HCT116 (cell line): ENCODE measurements around the gene CDK16. TPM values are rescaled to one million over a fixed set of nuclear protein-coding genes. Genes with fewer than 3 reads are reported as not detected.

Source experiments
- ATAC-seq: fragments of 200-7000 bp; cut with Tn5 transposase; 2 replicates; pipeline ENCODE4 v1.9.1; 2020; ENCODE audit warnings: mild to moderate bottlenecking, moderate library complexity
- BruUV-seq: library from RNA; stranded (reverse); fragments of 400-500 nt; replicated peaks from 2 replicates; lab custom pipeline; 2021; lab: Mats Ljungman, UMichigan
- CTCF ChIA-PET: fragments of 300-600 bp; sonication (Branson Sonifier 250); formaldehyde crosslinking; loops from one replicate; lab custom pipeline; 2021; ENCODE audit warnings: antibody characterized with exemption; lab: Charles Lee
- POLR2A ChIA-PET: fragments of 300-600, 350-600 bp; sonication (Branson Sonifier 250); formaldehyde crosslinking; loops from one replicate; lab custom pipeline; 2021; ENCODE audit warnings: antibody characterized with exemption; lab: Charles Lee
- RAD21 ChIA-PET, 2 experiments: fragments of 300-600 bp; sonication (Branson Sonifier 250); formaldehyde crosslinking; loops; one replicate each; lab custom pipeline; 2023; ENCODE audit warnings: low total read pairs in 2 of 2; ENCODE audit not compliant: uncharacterized antibody in 2 of 2, unreplicated experiment in 2 of 2, low non-redundant PET in 1 of 2; lab: Charles Lee
- DNase-seq: peaks from one replicate; pipeline ENCODE4 v3.0.0-alpha.2; 2010; ENCODE audit warnings: low read depth, low spot score
- H2AFZ ChIP-seq: fragments of 200-600 bp; shearing (Covaris generic), sonication (generic); 2 replicates; pipeline ENCODE4 v1.6.1; 2017; ENCODE audit warnings: low read depth, mixed run types, mixed read lengths, antibody characterized with exemption, low read length; ENCODE audit not compliant: poor library complexity, severe bottlenecking
- H3K27ac ChIP-seq: 2 replicates; pipeline ENCODE4 v1.5.1; 2012; ENCODE audit warnings: low read depth, low read length
- H3K27me3 ChIP-seq: fragments of 200-600 bp; sonication (generic); 2 replicates; pipeline ENCODE4 v1.6.1; 2016; ENCODE audit warnings: mixed run types, low read length, mixed read lengths; ENCODE audit not compliant: insufficient read depth
- H3K36me3 ChIP-seq, 2 experiments: fragments of 200-500 bp in 1 of 2; fragments of 200-600 bp in 1 of 2; sonication (Bioruptor generic) in 1 of 2; sonication (generic) in 1 of 2; 2 replicates each; pipeline versions ENCODE4 v1.5.1 to v1.6.1; 2014 to 2016; ENCODE audit warnings: low read length in 2 of 2, inconsistent platforms in 1 of 2, mixed read lengths in 1 of 2, mixed run types in 1 of 2; ENCODE audit not compliant: insufficient read depth in 2 of 2, control insufficient read depth in 1 of 2
- H3K4me1 ChIP-seq, 2 experiments: fragments of 200-600 bp in 1 of 2; sonication (generic) in 1 of 2; 2 replicates each; pipeline versions ENCODE4 v1.5.1 to v1.6.1; 2012 to 2017; ENCODE audit warnings: low read length in 2 of 2, inconsistent platforms in 1 of 2, mild to moderate bottlenecking in 1 of 2, mixed read lengths in 1 of 2, mixed run types in 1 of 2, moderate library complexity in 1 of 2; ENCODE audit not compliant: insufficient read depth in 2 of 2, control insufficient read depth in 1 of 2
- H3K4me2 ChIP-seq: fragments of 200-600 bp; sonication (generic); 2 replicates; pipeline ENCODE4 v1.6.1; 2017; ENCODE audit warnings: mixed run types, low read length, mixed read lengths
- H3K4me3 ChIP-seq, 2 experiments: fragments of 200-600 bp in 1 of 2; sonication (generic) in 1 of 2; replicated peaks in 1 of 2; 2 replicates each; pipeline ENCODE4 v1.5.1; 2011 to 2016; ENCODE audit warnings: low read length in 2 of 2, control low read depth in 1 of 2, low read depth in 1 of 2, mild to moderate bottlenecking in 1 of 2, mixed read lengths in 1 of 2, mixed run types in 1 of 2
- H3K79me2 ChIP-seq: fragments of 200-600 bp; sonication (generic); 2 replicates; pipeline ENCODE4 v1.6.1; 2017; ENCODE audit warnings: mild to moderate bottlenecking, mixed run types, low read length, moderate library complexity, mixed read lengths; ENCODE audit not compliant: insufficient read depth
- H3K9ac ChIP-seq: fragments of 200-600 bp; sonication (generic); 2 replicates; pipeline ENCODE4 v1.6.1; 2016; ENCODE audit warnings: low read length, mixed read lengths
- H3K9me2 ChIP-seq: fragments of 200-600 bp; sonication (generic), shearing (Covaris generic); 2 replicates; pipeline ENCODE4 v1.6.1; 2017; ENCODE audit warnings: mixed run types, mild to moderate bottlenecking, moderate library complexity; ENCODE audit not compliant: insufficient read depth
- H3K9me3 ChIP-seq, 2 experiments: fragments of 200-500 bp in 1 of 2; fragments of 200-600 bp in 1 of 2; sonication (Bioruptor generic) in 1 of 2; sonication (generic) in 1 of 2; 2 replicates each; pipeline ENCODE4 v1.6.1; 2014 to 2017; ENCODE audit warnings: low read length in 2 of 2, mixed read lengths in 2 of 2, inconsistent platforms in 1 of 2, low read depth in 1 of 2, mild to moderate bottlenecking in 1 of 2, mixed run types in 1 of 2, moderate library complexity in 1 of 2; ENCODE audit not compliant: control insufficient read depth in 1 of 2, insufficient read depth in 1 of 2
- H4K20me1 ChIP-seq: fragments of 200-600 bp; sonication (generic), shearing (Covaris generic); 2 replicates; pipeline ENCODE4 v1.6.1; 2017; ENCODE audit warnings: mixed run types, mild to moderate bottlenecking, moderate library complexity; ENCODE audit not compliant: insufficient read depth
- CBX3 ChIP-seq: IDR thresholded peaks from 2 replicates; pipeline ENCODE4 v1.6.1; 2012; ENCODE audit warnings: low read depth
- CEBPB ChIP-seq: IDR thresholded peaks from 2 replicates; pipeline ENCODE4 v1.6.1; 2012; ENCODE audit warnings: low read depth
- EGR1 ChIP-seq: IDR thresholded peaks from 2 replicates; pipeline ENCODE4 v1.6.1; 2012; ENCODE audit warnings: low read depth
- ELF1 ChIP-seq: IDR thresholded peaks from 2 replicates; pipeline ENCODE4 v1.6.1; 2012; ENCODE audit warnings: low read depth, borderline replicate concordance
- EZH2 ChIP-seq: fragments of 200-600 bp; sonication (generic); IDR thresholded peaks from 2 replicates; pipeline ENCODE4 v1.6.1; 2017; ENCODE audit warnings: antibody characterized with exemption, mixed run types
- JUND ChIP-seq: IDR thresholded peaks from 2 replicates; pipeline ENCODE4 v1.6.1; 2012
- POLR2A ChIP-seq: IDR thresholded peaks from 2 replicates; pipeline ENCODE4 v1.7.0; 2011; ENCODE audit warnings: borderline replicate concordance; ENCODE audit not compliant: insufficient read depth, insufficient read length; ENCODE audit errors: extremely low read depth
- POLR2AphosphoS5 ChIP-seq: IDR thresholded peaks from 2 replicates; pipeline ENCODE4 v1.6.1; 2011; ENCODE audit warnings: mild to moderate bottlenecking, low read depth, low read length, moderate library complexity
- RAD21 ChIP-seq: IDR thresholded peaks from 2 replicates; pipeline ENCODE4 v1.6.1; 2012; ENCODE audit warnings: low read depth, mild to moderate bottlenecking
- SIN3A ChIP-seq: IDR thresholded peaks from 2 replicates; pipeline ENCODE4 v1.6.1; 2012; ENCODE audit warnings: low read depth
- SP1 ChIP-seq: IDR thresholded peaks from 2 replicates; pipeline ENCODE4 v1.6.1; 2012; ENCODE audit warnings: low read depth
- TCF7L2 ChIP-seq: IDR thresholded peaks from 2 replicates; pipeline ENCODE4 v1.7.0; 2011; ENCODE audit warnings: borderline replicate concordance, inconsistent platforms; ENCODE audit not compliant: insufficient read depth, insufficient read length; ENCODE audit errors: extremely low read depth
- YY1 ChIP-seq: IDR thresholded peaks from 2 replicates; pipeline ENCODE4 v1.6.1; 2011; ENCODE audit warnings: low read length, low read depth, moderate library complexity, mild to moderate bottlenecking; ENCODE audit not compliant: insufficient replicate concordance; ENCODE audit errors: extremely low read depth
- ZBTB33 ChIP-seq: IDR thresholded peaks from 2 replicates; pipeline ENCODE4 v1.6.1; 2011; ENCODE audit warnings: mild to moderate bottlenecking, low read length, moderate library complexity; ENCODE audit not compliant: insufficient replicate concordance; ENCODE audit errors: extremely low read depth
- ZFX ChIP-seq: fragments of 450-650 bp; IDR thresholded peaks from 2 replicates; pipeline ENCODE4 v1.6.1; 2017
- ZNF274 ChIP-seq: fragments of 200-500 bp; sonication (Bioruptor generic); IDR thresholded peaks from 2 replicates; pipeline ENCODE4 v1.6.1; 2014; ENCODE audit warnings: mild to moderate bottlenecking, low read depth, low read length, inconsistent platforms
- intact Hi-C: fragments of 100-400 bp; cut with micrococcal nuclease; formaldehyde crosslinking; loops from 2 replicates; pipeline ENCODE4 v1.10.0; 2022
- total RNA-seq: library from RNA; stranded (reverse); gene quantifications from one replicate; pipeline ENCODE4 v1.2.1, GENCODE V29; 2021; ENCODE audit not compliant: unreplicated experiment
- TF ChIP-seq, protein P1 (sequence below): IDR thresholded peaks from 2 replicates; pipeline ENCODE4 v1.6.1; 2012
- TF ChIP-seq, protein P2 (sequence below): IDR thresholded peaks from 2 replicates; pipeline ENCODE4 v1.6.1; 2012
- TF ChIP-seq, protein P3 (sequence below): IDR thresholded peaks from 2 replicates; pipeline ENCODE4 v1.6.1; 2012; ENCODE audit warnings: low read depth

The CDK16 gene
- total RNA-seq, 1 experiment from 2014 or later, result 131 TPM

- Histone ChIP-seq H2AFZ (no peak overlapping the region), H3K79me2 (peaks cover 35% of the 10 kb centered on the region), H3K27me3 (no peaks in the 10 kb centered on the region), H3K9ac (peak overlapping the region; percentile 92), H3K4me1 (peaks cover 3 to 19% of the 10 kb centered on the region in 2 experiments; a peak in 3 of 4 replicates), H3K9me2 (no peaks in the 10 kb centered on the region), H3K36me3 (peaks cover 4 to 5% of the 10 kb centered on the region in 2 experiments; a peak in 3 of 4 replicates), H3K9me3 (no peaks in the 10 kb centered on the region), H4K20me1 (no peaks in the 10 kb centered on the region), H3K4me3 (peak overlapping the region; percentile 64 to 67), H3K4me2 (peak overlapping the region; percentile 84), H3K27ac (peak overlapping the region; percentile 90)
- intact Hi-C loops, result loop anchor here (2.0 to 10.0 kb wide), 2 partner anchors 13 to 63 kb away; partner anchors contain the start of gene CDK16
- ChIA-PET RAD21 (no interaction called here), CTCF (no interaction called here), POLR2A (interaction anchor here (2.2 kb wide), 1 partner anchor 14 kb away, joined by 13 read pairs; no protein-coding TSS in a partner anchor)
- TF ChIP-seq TCF7L2 (no peak), RAD21 (no peak), SIN3A (no peak), CEBPB (no peak), JUND (no peak), SP1 (no peak), CBX3 (no peak), ZBTB33 (no peak), ZFX (no peak), POLR2A (no peak), ZNF274 (no peak), YY1 (no peak), EZH2 (no peak), POLR2AphosphoS5 (no peak), EGR1 (no peak), ELF1 (no peak)
- TF ChIP-seq, protein P1, sequence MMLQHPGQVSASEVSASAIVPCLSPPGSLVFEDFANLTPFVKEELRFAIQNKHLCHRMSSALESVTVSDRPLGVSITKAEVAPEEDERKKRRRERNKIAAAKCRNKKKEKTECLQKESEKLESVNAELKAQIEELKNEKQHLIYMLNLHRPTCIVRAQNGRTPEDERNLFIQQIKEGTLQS, result no peak
- TF ChIP-seq, protein P2, sequence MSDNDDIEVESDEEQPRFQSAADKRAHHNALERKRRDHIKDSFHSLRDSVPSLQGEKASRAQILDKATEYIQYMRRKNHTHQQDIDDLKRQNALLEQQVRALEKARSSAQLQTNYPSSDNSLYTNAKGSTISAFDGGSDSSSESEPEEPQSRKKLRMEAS, result no peak
- TF ChIP-seq, protein P3, sequence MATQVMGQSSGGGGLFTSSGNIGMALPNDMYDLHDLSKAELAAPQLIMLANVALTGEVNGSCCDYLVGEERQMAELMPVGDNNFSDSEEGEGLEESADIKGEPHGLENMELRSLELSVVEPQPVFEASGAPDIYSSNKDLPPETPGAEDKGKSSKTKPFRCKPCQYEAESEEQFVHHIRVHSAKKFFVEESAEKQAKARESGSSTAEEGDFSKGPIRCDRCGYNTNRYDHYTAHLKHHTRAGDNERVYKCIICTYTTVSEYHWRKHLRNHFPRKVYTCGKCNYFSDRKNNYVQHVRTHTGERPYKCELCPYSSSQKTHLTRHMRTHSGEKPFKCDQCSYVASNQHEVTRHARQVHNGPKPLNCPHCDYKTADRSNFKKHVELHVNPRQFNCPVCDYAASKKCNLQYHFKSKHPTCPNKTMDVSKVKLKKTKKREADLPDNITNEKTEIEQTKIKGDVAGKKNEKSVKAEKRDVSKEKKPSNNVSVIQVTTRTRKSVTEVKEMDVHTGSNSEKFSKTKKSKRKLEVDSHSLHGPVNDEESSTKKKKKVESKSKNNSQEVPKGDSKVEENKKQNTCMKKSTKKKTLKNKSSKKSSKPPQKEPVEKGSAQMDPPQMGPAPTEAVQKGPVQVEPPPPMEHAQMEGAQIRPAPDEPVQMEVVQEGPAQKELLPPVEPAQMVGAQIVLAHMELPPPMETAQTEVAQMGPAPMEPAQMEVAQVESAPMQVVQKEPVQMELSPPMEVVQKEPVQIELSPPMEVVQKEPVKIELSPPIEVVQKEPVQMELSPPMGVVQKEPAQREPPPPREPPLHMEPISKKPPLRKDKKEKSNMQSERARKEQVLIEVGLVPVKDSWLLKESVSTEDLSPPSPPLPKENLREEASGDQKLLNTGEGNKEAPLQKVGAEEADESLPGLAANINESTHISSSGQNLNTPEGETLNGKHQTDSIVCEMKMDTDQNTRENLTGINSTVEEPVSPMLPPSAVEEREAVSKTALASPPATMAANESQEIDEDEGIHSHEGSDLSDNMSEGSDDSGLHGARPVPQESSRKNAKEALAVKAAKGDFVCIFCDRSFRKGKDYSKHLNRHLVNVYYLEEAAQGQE, result no peak
- TSS peak; percentile 86 for BruUV-seq
- ATAC-seq (no peak), DNase-seq (no peak)
Observed at GRCh38 chrX:47232197-47232802, 13.8 kb downstream of the CDK16 start.
